ENCODE data around the gene HOXC13.

Gene HOXC13

GRCh38 chr12:53955036-53955775 is 16.6 kb downstream of the HOXC13 start:
- DNase-seq (ENCODE audit: low spot score), result no peak

- DNase-seq (ENCODE audit: low spot score), result no peak
Measured at GRCh38 chr12:53955776-53956250, 17.2 kb downstream of the HOXC13 start.

- DNase-seq (ENCODE audit: low spot score), result no peak
Measured at GRCh38 chr12:53956251-53956887, 17.7 kb downstream of the HOXC13 start.

GRCh38 chr12:53956914-53957536 is 18.4 kb downstream of the HOXC13 start:
- DNase-seq (ENCODE audit: low spot score), result no peak

GRCh38 chr12:53958128-53958527 is 19.5 kb downstream of the HOXC13 start:
- no peak for DNase-seq (ENCODE audit: low spot score)

- DNase-seq (ENCODE audit: low spot score), result no peak
Measured at GRCh38 chr12:53959314-53959713, 20.7 kb downstream of the HOXC13 start.

GRCh38 chr12:53960187-53961024 is 21.8 kb downstream of the HOXC13 start:
- no peak for DNase-seq (ENCODE audit: low spot score)

GRCh38 chr12:53961025-53961761 is 22.6 kb downstream of the HOXC13 start:
- DNase-seq (ENCODE audit: low spot score), result peak; percentile 93

GRCh38 chr12:53963005-53963404 is 24.4 kb downstream of the HOXC13 start:
- no peak for DNase-seq (ENCODE audit: low spot score)

- no peak for DNase-seq (ENCODE audit: low spot score)
Measured at GRCh38 chr12:53963434-53964314, 25.0 kb downstream of the HOXC13 start.

- DNase-seq (ENCODE audit: low spot score), result no peak
Measured at GRCh38 chr12:53964315-53964713, 25.7 kb downstream of the HOXC13 start.

- DNase-seq (ENCODE audit: low spot score), result no peak
Measured at GRCh38 chr12:53965281-53966084, 26.9 kb downstream of the HOXC13 start.

GRCh38 chr12:53966085-53966384 is 27.4 kb downstream of the HOXC13 start:
- DNase-seq (ENCODE audit: low spot score), result no peak

- no peak for DNase-seq (ENCODE audit: low spot score)
Measured at GRCh38 chr12:53966385-53967133, 27.9 kb downstream of the HOXC13 start.

GRCh38 chr12:53967421-53967925 is 28.8 kb downstream of the HOXC13 start:
- DNase-seq (ENCODE audit: low spot score), result no peak

- no peak for DNase-seq (ENCODE audit: low spot score)
Measured at GRCh38 chr12:53968214-53969127, 29.8 kb downstream of the HOXC13 start.

GRCh38 chr12:53969588-53970259 is 31.1 kb downstream of the HOXC13 start:
- DNase-seq (ENCODE audit: low spot score), result no peak

Data from HuH-7.5 (cell line).